Naive thymus-derived CD4-positive, alpha-beta T cell (primary cell): ENCODE data around the gene NT5C1A. TPM values are rescaled to one million over a fixed set of nuclear protein-coding genes. Genes with fewer than 3 reads are reported as not detected.
A peak's percentile ranks its signal among the peaks of the same experiment; 100 is the strongest.

Experiments
- ATAC-seq: fragments of 150-1000 bp; cut with Tn5 transposase; 2 replicates; pipeline ENCODE4 v1.10.0; 2021; ENCODE audit warnings: mild to moderate bottlenecking, moderate library complexity
- CTCF ChIA-PET: fragments of 350-600 bp; sonication (Branson Sonifier 250); formaldehyde crosslinking; loops from one replicate; lab custom pipeline; 2021; ENCODE audit warnings: antibody characterized with exemption; lab: Charles Lee
- POLR2A ChIA-PET: fragments of 350-600 bp; sonication (Branson Sonifier 250); formaldehyde crosslinking; loops from one replicate; lab custom pipeline; 2021; ENCODE audit warnings: antibody characterized with exemption, inconsistent platforms; lab: Charles Lee
- DNase-seq, 9 donors: peaks; one replicate each; pipeline versions ENCODE4 v3.0.0 to v3.0.0-alpha.2; 2020 to 2022; ENCODE audit warnings: mixed read lengths in 1 of 9
- H3K27ac ChIP-seq: one replicate; pipeline ENCODE4 v1.7.0; 2013; ENCODE audit warnings: mild to moderate bottlenecking, low read depth, low read length, moderate library complexity
- H3K27me3 ChIP-seq, 2 donors: one replicate each; pipeline ENCODE4 v1.7.0; 2013; ENCODE audit warnings: low read length in 2 of 2, mild to moderate bottlenecking in 2 of 2, moderate library complexity in 2 of 2; ENCODE audit not compliant: control insufficient read depth in 2 of 2, insufficient read depth in 2 of 2
- H3K36me3 ChIP-seq, 3 experiments: 1 replicate in 2 of 3; 2 replicates in 1 of 3; pipeline ENCODE4 v1.7.0; 2013; ENCODE audit warnings: low read length in 3 of 3, mild to moderate bottlenecking in 3 of 3, moderate library complexity in 1 of 3; ENCODE audit not compliant: insufficient read depth in 3 of 3, control insufficient read depth in 2 of 3
- H3K4me1 ChIP-seq, 2 donors: one replicate each; pipeline ENCODE4 v1.7.0; 2013; ENCODE audit warnings: low read length in 2 of 2, mild to moderate bottlenecking in 2 of 2, moderate library complexity in 1 of 2; ENCODE audit not compliant: control insufficient read depth in 2 of 2, insufficient read depth in 2 of 2
- H3K4me3 ChIP-seq: 2 replicates; pipeline ENCODE4 v1.7.0; 2013; ENCODE audit warnings: mild to moderate bottlenecking, low read length
- H3K9me3 ChIP-seq, 3 experiments: 1 replicate in 2 of 3; 2 replicates in 1 of 3; pipeline ENCODE4 v1.7.0; 2013; ENCODE audit warnings: low read length in 3 of 3; ENCODE audit not compliant: control insufficient read depth in 2 of 3
- H3K27ac Mint-ChIP-seq, 9 donors: one replicate each; pipeline ENCODE4 v1.8.0; 2020 to 2022; ENCODE audit warnings: mixed read lengths in 9 of 9, mild to moderate bottlenecking in 8 of 9, moderate library complexity in 5 of 9, inconsistent platforms in 2 of 9
- H3K27me3 Mint-ChIP-seq, 5 donors: one replicate each; pipeline ENCODE4 v1.8.0; 2021 to 2022; ENCODE audit warnings: mixed read lengths in 5 of 5, mild to moderate bottlenecking in 1 of 5
- H3K36me3 Mint-ChIP-seq, 5 donors: one replicate each; pipeline ENCODE4 v1.8.0; 2020 to 2022; ENCODE audit warnings: mixed read lengths in 5 of 5, mild to moderate bottlenecking in 3 of 5, inconsistent platforms in 1 of 5
- H3K4me1 Mint-ChIP-seq, 7 donors: one replicate each; pipeline ENCODE4 v1.8.0; 2020 to 2022; ENCODE audit warnings: mixed read lengths in 7 of 7, mild to moderate bottlenecking in 3 of 7, inconsistent platforms in 1 of 7
- H3K4me3 Mint-ChIP-seq, 10 donors: one replicate each; pipeline ENCODE4 v1.8.0; 2020 to 2022; ENCODE audit warnings: mild to moderate bottlenecking in 10 of 10, mixed read lengths in 10 of 10, moderate library complexity in 6 of 10, inconsistent platforms in 2 of 10
- H3K9me3 Mint-ChIP-seq, 11 donors: one replicate each; pipeline ENCODE4 v1.8.0; 2020 to 2022; ENCODE audit warnings: mixed read lengths in 11 of 11, mild to moderate bottlenecking in 4 of 11, inconsistent platforms in 1 of 11, moderate library complexity in 1 of 11
- intact Hi-C, 2 donors: fragments of 100-400 bp; cut with micrococcal nuclease; formaldehyde crosslinking; loops; one replicate each; pipeline ENCODE4 v1.15.1; 2023
- polyA plus RNA-seq, 2 donors: library from polyadenylated mRNA; unstranded; fragments of 300-500 nt; fragmentation: Illumina TruSeq; gene quantifications; one replicate each; pipeline ENCODE4 v1.2.3, GENCODE V29; 2021
- total RNA-seq, 6 experiments: library from RNA in 5 of 6; stranded (reverse) in 5 of 6; gene quantifications; 1 replicate in 5 of 6; 2 replicates in 1 of 6; pipeline ENCODE4 v1.2.3 and lab custom pipeline; 2021 to 2026

The NT5C1A gene
- total and polyA plus RNA-seq, 7 experiments from 2014 or later: 0.37 to 0.92 (median 0.65) TPM; not detected in 4

DNA sequence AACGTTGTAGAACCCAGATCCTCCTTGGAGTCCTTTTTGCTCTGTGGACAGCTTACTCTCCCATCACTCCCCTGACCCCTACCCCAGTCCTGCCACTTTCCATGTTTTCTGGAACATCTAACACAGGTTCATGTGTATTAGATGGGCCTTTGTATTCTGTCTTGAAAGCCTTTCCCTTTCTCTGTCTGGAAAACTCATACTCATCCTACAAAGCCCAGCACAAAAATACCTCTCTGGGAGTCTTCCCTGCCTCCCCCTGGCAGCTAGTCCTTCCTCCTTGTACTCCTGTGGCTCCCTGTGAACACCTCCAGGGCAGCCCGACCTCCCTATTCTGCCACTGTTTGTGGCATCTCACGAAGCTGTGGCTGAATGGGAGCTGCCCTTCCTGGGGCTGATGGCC is 24.7 kb downstream of the NT5C1A start:
- H3K27me3 Mint-ChIP-seq: peaks cover 0 to 19% (median 0%) of the 10 kb centered on the region in 5 donors
- intact Hi-C loops: no loop called here
- H3K9me3 Mint-ChIP-seq: peaks cover 0 to 3% (median 0%) of the 10 kb centered on the region in 11 donors
- Histone ChIP-seq H3K4me1 (no peaks in the 10 kb centered on the region), H3K4me3 (no peak overlapping the region), H3K27me3 (no peaks in the 10 kb centered on the region), H3K27ac (no peak overlapping the region), H3K36me3 (no peaks in the 10 kb centered on the region), H3K9me3 (no peaks in the 10 kb centered on the region)
- ATAC-seq (no peak), DNase-seq (no peak)
- H3K36me3 Mint-ChIP-seq: no peaks in the 10 kb centered on the region
- CTCF ChIA-PET: interaction anchor here (0.5 to 2.4 kb wide), 3 partner anchors 12 to 703 kb away, joined by 3 to 9 read pairs (median 4); no protein-coding TSS in a partner anchor
- H3K27ac Mint-ChIP-seq: no peak overlapping the region
- H3K4me1 Mint-ChIP-seq: no peaks in the 10 kb centered on the region
- H3K4me3 Mint-ChIP-seq: no peak overlapping the region
- POLR2A ChIA-PET: no interaction called here

DNA sequence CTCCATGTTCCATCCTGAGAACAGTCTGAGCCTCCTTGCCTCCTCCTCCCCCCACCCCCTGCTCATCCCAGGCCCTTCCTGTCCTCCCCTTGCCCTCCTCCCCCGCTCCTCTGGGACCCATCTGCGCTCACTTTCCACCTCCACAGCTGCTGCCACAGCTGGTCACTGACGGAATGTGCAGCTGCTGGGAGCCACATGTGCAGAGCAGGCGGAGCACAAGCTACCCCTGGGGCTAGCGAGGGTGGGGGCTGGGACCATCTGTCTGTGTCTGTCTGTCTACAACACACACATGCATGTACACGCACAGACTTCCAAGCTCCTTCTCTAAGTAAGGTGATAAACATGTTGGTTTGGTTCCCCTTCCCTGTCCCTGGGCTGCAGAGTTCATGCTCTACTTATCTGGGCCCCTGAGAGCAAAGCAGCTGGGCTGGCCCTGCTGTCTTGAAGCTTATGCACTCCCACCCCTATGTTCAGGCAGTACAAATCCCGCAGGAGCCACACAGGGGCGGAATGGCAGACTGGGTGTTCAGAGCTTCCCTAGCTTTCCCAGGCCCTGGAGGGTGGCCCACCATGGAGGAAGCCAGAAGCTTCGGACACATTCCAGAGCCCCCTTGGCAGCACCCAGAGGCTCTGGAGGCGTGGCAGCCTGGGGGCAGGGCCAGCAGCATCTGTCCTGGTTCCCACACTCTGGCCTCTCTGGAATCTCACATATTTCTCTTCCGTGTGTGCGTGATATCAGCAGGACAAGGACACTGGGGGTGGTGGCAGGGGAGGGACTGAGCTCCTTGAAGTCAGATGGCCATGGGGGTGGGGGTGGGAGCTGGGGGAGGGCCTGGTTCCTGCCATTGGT is 25.4 kb downstream of the NT5C1A start:
- Histone ChIP-seq H3K27ac (no peak overlapping the region), H3K27me3 (no peaks in the 10 kb centered on the region), H3K4me3 (no peak overlapping the region), H3K36me3 (no peaks in the 10 kb centered on the region), H3K9me3 (no peaks in the 10 kb centered on the region), H3K4me1 (no peaks in the 10 kb centered on the region)
- POLR2A ChIA-PET: no interaction called here
- CTCF ChIA-PET: interaction anchor here (1.9 to 2.4 kb wide), 2 partner anchors 13 to 40 kb away, joined by 4 to 9 read pairs; no protein-coding TSS in a partner anchor
- peaks cover 0 to 21% (median 0%) of the 10 kb centered on the region in 5 donors for H3K27me3 Mint-ChIP-seq
- no peak for ATAC-seq
- H3K27ac Mint-ChIP-seq: no peak overlapping the region
- no peaks in the 10 kb centered on the region for H3K4me1 Mint-ChIP-seq
- no peak for DNase-seq
- no peak overlapping the region for H3K4me3 Mint-ChIP-seq
- no peaks in the 10 kb centered on the region for H3K36me3 Mint-ChIP-seq
- H3K9me3 Mint-ChIP-seq: peaks cover 0 to 3% (median 0%) of the 10 kb centered on the region in 11 donors
- intact Hi-C loops: no loop called here

DNA sequence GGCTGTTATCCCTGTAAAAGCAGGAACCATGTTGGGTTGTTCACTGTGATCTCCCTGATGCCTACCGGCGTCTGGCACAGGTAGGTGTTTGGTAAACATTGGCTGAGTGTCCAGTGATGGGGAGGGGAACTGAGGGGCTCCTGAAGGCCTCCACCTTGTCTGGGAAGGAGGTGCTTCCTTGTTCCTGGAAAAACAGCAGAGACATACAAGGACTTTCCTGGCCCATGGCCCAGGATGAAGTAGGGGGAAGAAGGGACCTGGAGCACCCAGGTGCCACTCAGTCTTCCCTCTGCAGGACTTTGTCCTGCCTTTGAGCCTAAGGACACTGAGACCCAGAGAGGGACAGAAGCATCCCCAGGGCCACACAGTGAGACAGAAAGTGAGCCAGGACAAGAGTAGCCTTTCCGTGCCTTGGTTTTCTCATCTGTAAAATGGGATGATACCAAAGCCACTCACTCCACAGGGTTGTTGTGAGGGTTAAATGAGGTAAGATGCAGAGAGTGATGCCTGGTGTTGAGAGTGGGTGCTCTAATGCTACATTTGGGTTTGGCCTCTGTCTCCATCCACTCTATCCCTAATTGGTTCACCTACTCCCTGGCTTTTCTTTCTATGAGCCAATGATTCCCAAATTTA is 26.4 kb downstream of the NT5C1A start:
- POLR2A ChIA-PET: no interaction called here
- ATAC-seq: no peak
- Mint-ChIP-seq H3K4me3 (no peak overlapping the region), H3K4me1 (no peaks in the 10 kb centered on the region), H3K27ac (no peak overlapping the region), H3K9me3 (peaks cover 0 to 3% (median 0%) of the 10 kb centered on the region in 11 donors), H3K36me3 (no peaks in the 10 kb centered on the region), H3K27me3 (peaks cover 0 to 28% (median 0%) of the 10 kb centered on the region in 5 donors)
- CTCF ChIA-PET: no interaction called here
- Histone ChIP-seq H3K27ac (no peak overlapping the region), H3K36me3 (no peaks in the 10 kb centered on the region), H3K27me3 (no peaks in the 10 kb centered on the region), H3K9me3 (no peaks in the 10 kb centered on the region), H3K4me3 (no peak overlapping the region), H3K4me1 (no peaks in the 10 kb centered on the region)
- intact Hi-C loops: no loop called here
- DNase-seq: no peak

DNA sequence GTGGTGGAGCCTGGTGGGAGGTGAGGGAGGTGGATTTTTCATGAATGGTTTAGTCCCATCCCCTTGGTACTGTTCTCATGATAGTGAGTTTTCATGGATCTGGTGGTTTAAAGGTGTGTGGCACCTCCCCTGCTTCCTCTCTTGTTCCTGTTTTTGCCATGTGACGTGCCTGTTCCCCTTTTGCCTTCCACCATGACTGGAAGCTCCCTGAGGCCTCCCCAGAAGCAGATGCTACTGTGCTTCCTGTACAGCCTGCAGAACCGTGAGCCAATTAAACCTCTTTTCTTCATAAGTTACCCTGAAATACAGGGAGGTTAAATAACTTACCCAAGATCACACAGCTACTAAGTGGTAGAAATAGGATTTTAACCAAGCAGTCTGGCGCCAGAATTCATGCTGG is 28.2 kb downstream of the NT5C1A start:
- Mint-ChIP-seq H3K9me3 (peaks cover 0 to 3% (median 0%) of the 10 kb centered on the region in 11 donors), H3K27me3 (peaks cover 0 to 36% (median 3%) of the 10 kb centered on the region in 5 donors), H3K4me3 (no peak overlapping the region), H3K4me1 (peaks cover 0 to 4% (median 0%) of the 10 kb centered on the region in 7 donors), H3K36me3 (no peaks in the 10 kb centered on the region), H3K27ac (peak overlapping the region in 1 of 9 donors; percentile 35)
- no peaks in the 10 kb centered on the region for H3K9me3 ChIP-seq
- ATAC-seq (no peak), DNase-seq (no peak)
- no peaks in the 10 kb centered on the region for H3K4me1 ChIP-seq
- POLR2A ChIA-PET: no interaction called here
- H3K36me3 ChIP-seq: no peaks in the 10 kb centered on the region
- H3K4me3 ChIP-seq: no peak overlapping the region
- CTCF ChIA-PET: no interaction called here
- H3K27me3 ChIP-seq: no peaks in the 10 kb centered on the region
- H3K27ac ChIP-seq: no peak overlapping the region
- intact Hi-C loops: no loop called here

DNA sequence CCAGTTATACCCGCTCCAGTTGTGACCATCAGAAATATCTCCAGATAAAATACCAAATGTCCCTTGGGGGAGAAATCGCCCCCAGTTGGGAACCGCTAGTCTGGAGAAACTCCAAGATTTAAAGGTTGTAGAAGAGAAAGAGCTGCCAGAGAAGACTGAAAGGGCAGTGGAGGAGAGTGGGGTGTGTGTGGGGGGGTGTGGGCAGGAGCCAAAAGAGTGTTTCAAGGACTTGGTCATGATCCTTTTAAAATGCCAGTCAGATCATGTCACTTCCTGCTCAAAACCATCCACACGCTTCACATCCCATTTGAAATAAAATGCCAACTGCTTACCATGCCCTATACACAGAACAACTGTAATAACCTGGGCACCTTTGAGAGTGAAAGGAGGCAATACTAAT is 29.1 kb downstream of the NT5C1A start:
- ChIA-PET POLR2A (no interaction called here), CTCF (interaction anchor here (1.1 to 1.3 kb wide), 2 partner anchors 15 to 17 kb away, joined by 3 to 5 read pairs; no protein-coding TSS in a partner anchor)
- DNase-seq (no peak), ATAC-seq (no peak)
- H3K9me3 ChIP-seq: no peaks in the 10 kb centered on the region
- intact Hi-C loops: no loop called here
- no peak overlapping the region for H3K4me3 ChIP-seq
- no peaks in the 10 kb centered on the region for H3K4me1 ChIP-seq
- Mint-ChIP-seq H3K27me3 (peaks cover 2 to 42% (median 12%) of the 10 kb centered on the region in 5 donors), H3K27ac (no peak overlapping the region), H3K9me3 (peaks cover 0 to 3% (median 0%) of the 10 kb centered on the region in 11 donors), H3K4me3 (no peak overlapping the region), H3K4me1 (peaks cover 0 to 4% (median 0%) of the 10 kb centered on the region in 7 donors), H3K36me3 (no peaks in the 10 kb centered on the region)
- no peaks in the 10 kb centered on the region for H3K27me3 ChIP-seq
- no peak overlapping the region for H3K27ac ChIP-seq
- H3K36me3 ChIP-seq: no peaks in the 10 kb centered on the region

DNA sequence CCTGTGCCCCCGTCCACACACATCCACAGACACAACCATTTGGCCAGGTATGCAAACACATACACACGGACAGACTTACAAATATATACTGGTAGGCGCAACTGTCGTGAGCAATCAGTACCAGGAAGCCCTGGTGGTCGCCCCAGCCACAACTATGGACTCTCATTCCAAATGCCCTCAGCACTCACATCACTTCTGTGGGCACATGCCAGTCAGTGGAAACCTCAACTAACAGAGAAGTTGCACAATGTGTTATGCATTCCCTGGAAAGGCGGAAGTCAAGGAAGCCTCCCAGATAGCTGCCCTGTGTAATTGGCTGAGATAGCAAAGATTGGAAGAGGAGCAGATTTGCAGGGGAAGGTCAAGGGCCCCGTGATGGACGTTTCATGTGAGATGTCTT is 31.0 kb downstream of the NT5C1A start:
- H3K4me1 Mint-ChIP-seq: peaks cover 0 to 4% (median 0%) of the 10 kb centered on the region in 7 donors
- H3K27ac Mint-ChIP-seq: no peak overlapping the region
- peak overlapping the region in 4 of 10 donors; percentile 6 to 75 (median 39) for H3K4me3 Mint-ChIP-seq
- H3K36me3 Mint-ChIP-seq: no peaks in the 10 kb centered on the region
- Histone ChIP-seq H3K4me1 (no peaks in the 10 kb centered on the region), H3K27me3 (no peaks in the 10 kb centered on the region), H3K36me3 (no peaks in the 10 kb centered on the region), H3K9me3 (no peaks in the 10 kb centered on the region), H3K4me3 (no peak overlapping the region), H3K27ac (no peak overlapping the region)
- H3K9me3 Mint-ChIP-seq: peaks cover 0 to 3% (median 0%) of the 10 kb centered on the region in 11 donors
- peaks cover 13 to 58% (median 27%) of the 10 kb centered on the region in 5 donors for H3K27me3 Mint-ChIP-seq
- no peak for DNase-seq
- CTCF ChIA-PET: interaction anchor here (1.5 to 2.3 kb wide), 3 partner anchors 17 to 35 kb away, joined by 3 to 7 read pairs (median 6); no protein-coding TSS in a partner anchor
- POLR2A ChIA-PET: no interaction called here
- intact Hi-C loops: no loop called here
- ATAC-seq: no peak
